Measurements from ENCODE around the gene SMG6. TPM values are rescaled to one million over a fixed set of nuclear protein-coding genes. Genes with fewer than 3 reads are reported as not detected.

Gene SMG6
- total RNA-seq, 1 experiment from 2014 or later, result 28.6 TPM

GRCh38 chr17:2186937-2187336 lies 116.6 kb downstream of the SMG6 start:
- no peaks in the 10 kb centered on the region for H3K27me3 ChIP-seq (ENCODE audit: insufficient read depth, low read length)
- H3K4me2 ChIP-seq (ENCODE audit: insufficient read depth, insufficient read length, low read length), result no peak overlapping the region
- H2BK5ac ChIP-seq (ENCODE audit: insufficient read length, low read length), result no peak overlapping the region
- no CpG with 5 or more reads among the region's 4 CpGs for WGBS (ENCODE audit: extremely low coverage, insufficient read length, low lambda C conversion rate)
- H3K23me2 ChIP-seq (ENCODE audit: insufficient read length, low read depth, low read length, poor library complexity, severe bottlenecking), result no peaks in the 10 kb centered on the region
- H3K27ac ChIP-seq (ENCODE audit: insufficient read length, low read depth, low read length), result no peak overlapping the region
- H3K56ac ChIP-seq (ENCODE audit: insufficient read length, low read depth, low read length), result no peak overlapping the region
- Mint-ChIP-seq H3K4me3 (no peak overlapping the region), H3K4me1 (peaks cover 14 to 18% of the 10 kb centered on the region in 2 experiments), H3K36me3 (ENCODE audit: insufficient read depth in 1 of 3, low read depth in 3 of 3) (peaks cover 3 to 32% (median 12%) of the 10 kb centered on the region in 3 experiments; a peak in 6 of 7 replicates), H3K9me3 (no peaks in the 10 kb centered on the region), H3K27me3 (ENCODE audit: low read depth) (no peaks in the 10 kb centered on the region), H3K27ac (peak overlapping the region in 1 of 3 experiments; percentile 25; a peak in 1 of 7 replicates)
- no peak overlapping the region for H2BK120ac ChIP-seq (ENCODE audit: low read depth, low read length, poor library complexity, severe bottlenecking)
- H4K5ac ChIP-seq (ENCODE audit: insufficient read length, low read depth, low read length), result no peak overlapping the region
- H4K20me1 ChIP-seq (ENCODE audit: control insufficient read depth, insufficient read depth, insufficient read length), result no peaks in the 10 kb centered on the region
- H2BK15ac ChIP-seq (ENCODE audit: low read depth, low read length), result no peak overlapping the region
- DNase-seq, result no peak
- H2AK5ac ChIP-seq (ENCODE audit: insufficient read length, low read length), result no peak overlapping the region
- no peak overlapping the region for H2BK20ac ChIP-seq (ENCODE audit: low read depth, low read length, poor library complexity, severe bottlenecking)
- no peak overlapping the region for H3K9ac ChIP-seq (ENCODE audit: extremely low read depth, insufficient read length, low read length)
- TF ChIP-seq CTCF (conservative IDR thresholded peaks at IDR 0.05), result no peak
- H4K8ac ChIP-seq (replicated peaks; ENCODE audit: insufficient read length, low read depth, low read length), result no peak overlapping the region
- H2AFZ ChIP-seq (ENCODE audit: low read length), result no peak overlapping the region
- H3K18ac ChIP-seq (ENCODE audit: insufficient read length, low read depth, low read length), result no peak overlapping the region
- H3K79me2 ChIP-seq (ENCODE audit: insufficient read depth, low read length), result no peaks in the 10 kb centered on the region
- H3K4ac ChIP-seq (ENCODE audit: low read depth, low read length), result no peak overlapping the region
- H3K79me1 ChIP-seq (ENCODE audit: insufficient read depth, low read depth, low read length, poor library complexity, severe bottlenecking), result no peaks in the 10 kb centered on the region
- H3K9me3 ChIP-seq (ENCODE audit: control insufficient read depth, low read depth, low read length), result no peaks in the 10 kb centered on the region
- no peak overlapping the region for H2BK12ac ChIP-seq (ENCODE audit: insufficient read length, low read depth, low read length)
- no peak overlapping the region for H4K91ac ChIP-seq (ENCODE audit: insufficient read length, low read depth, low read length)
- H3K14ac ChIP-seq (ENCODE audit: insufficient read depth, low read length), result no peak overlapping the region
- no peak overlapping the region for H3T11ph ChIP-seq (ENCODE audit: low read length)
- peaks cover 8% of the 10 kb centered on the region for H3K4me1 ChIP-seq (ENCODE audit: insufficient read depth, low read length)
- no peak overlapping the region for H3K23ac ChIP-seq (ENCODE audit: insufficient read length, low read depth, low read length)
